ENCODE results near the gene PCLO.
A peak's percentile ranks its signal among the peaks of the same experiment; 100 is the strongest.

Gene PCLO

DNA sequence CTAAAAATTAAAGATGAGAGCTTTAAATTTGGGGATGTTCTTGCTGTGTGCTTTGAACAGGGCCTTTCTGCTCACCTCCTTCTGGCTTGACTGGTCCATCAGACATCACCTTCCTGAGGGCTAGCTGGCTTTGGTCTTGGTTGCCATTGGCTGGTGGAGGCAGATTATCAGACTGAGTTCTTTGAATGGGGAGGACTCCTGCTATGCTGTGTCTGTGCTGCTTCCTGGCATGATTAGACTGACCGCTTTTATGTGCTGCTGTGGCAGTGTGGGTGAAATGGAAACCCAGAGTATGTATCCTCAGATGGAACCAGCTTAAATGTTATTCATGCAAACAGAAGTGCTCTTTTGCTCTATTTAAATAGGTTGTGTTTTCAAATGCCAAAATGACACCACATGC is 341.6 kb downstream of the PCLO start:
- no peak for DNase-seq

DNA sequence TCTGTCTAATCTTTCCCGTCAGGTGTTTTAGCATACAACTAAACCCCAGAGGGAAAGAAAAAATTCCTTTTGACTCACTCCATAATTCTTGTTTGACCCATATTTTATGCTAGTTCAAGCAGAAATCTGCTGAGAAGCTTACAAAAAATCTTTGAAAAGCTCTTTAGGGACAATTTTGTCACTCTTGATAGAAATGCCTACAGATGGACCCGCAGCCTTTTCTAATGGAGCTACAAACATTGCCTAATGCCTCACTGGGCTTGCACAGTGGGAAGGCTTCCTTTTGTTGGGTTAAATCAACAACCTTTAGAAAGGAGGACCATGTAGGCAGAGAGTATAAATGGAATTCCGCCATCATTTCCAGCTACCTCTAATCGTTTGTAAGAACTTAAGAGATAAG is 344.5 kb downstream of the PCLO start:
- DNase-seq: peak in 1 of 3 experiments; percentile 24

DNA sequence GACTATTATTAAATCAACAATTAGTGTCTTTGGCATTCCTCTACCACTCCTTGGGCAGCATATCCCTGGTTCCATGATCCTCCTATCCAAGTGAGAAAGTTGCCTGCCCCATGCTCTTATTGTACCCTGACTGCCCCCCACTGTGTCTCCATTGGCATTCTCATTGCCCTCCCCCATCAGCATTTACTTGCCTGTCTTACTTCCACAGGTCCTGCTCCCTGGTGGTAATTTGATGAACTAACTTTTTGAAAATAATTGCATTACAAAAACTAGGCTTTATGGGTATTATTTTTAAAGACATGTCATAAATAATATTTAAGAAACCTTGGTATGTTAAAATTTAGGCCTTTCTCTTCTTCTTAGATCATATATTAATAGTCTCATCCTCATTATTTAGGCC is 346.4 kb downstream of the PCLO start:
- DNase-seq: no peak

DNA sequence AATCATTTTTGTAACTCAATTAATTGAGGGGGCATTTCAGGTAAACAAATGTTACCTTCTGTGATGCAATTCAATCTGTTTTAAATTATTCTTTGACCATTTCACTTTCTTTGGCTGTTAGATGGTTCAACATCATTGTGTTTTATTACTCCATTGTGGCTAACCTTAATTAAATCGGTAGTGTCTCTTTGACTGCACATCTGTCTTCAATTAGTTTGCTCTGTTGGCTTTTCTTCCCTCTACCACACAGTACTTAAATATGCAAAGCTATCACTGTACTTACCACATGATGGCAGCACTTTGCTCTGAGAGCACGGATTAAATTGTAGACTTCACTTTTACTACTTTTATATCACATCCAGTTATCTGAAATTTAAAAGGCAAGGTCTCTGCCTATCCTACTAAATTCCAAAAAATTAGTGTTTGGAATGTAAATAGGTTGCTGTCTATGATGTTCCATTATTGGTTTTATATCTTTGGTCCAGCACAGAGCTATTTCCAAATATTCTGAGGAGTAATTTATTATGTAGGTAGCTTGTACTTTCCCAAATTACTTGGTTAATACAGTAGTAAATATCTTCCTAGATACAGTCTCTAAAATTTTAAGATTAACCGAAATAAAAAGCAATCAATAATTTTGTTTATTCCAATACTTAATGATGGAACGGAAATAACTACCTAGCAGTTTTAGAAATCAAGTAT is 352.0 kb downstream of the PCLO start:
- DNase-seq: peak; percentile 45 to 84 (median 68)

DNA sequence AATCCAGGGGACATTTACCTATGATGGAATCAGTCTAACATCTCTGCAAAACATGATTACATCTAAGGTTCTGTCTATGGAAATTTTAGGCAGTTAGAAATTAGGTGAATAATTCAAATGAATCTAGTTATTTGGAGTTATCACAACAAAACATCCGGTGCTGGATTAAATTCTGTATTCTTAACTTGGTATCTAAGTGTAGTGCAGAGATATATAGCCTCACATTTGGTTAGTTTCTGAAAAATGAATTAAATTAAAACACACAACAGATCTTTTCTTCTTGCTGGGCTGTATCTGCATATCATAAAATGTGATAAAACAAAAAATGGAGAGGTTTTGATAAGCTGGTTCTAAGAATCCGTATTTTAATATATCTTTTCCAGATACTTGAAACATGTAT is 354.1 kb downstream of the PCLO start:
- no peak for DNase-seq

DNA sequence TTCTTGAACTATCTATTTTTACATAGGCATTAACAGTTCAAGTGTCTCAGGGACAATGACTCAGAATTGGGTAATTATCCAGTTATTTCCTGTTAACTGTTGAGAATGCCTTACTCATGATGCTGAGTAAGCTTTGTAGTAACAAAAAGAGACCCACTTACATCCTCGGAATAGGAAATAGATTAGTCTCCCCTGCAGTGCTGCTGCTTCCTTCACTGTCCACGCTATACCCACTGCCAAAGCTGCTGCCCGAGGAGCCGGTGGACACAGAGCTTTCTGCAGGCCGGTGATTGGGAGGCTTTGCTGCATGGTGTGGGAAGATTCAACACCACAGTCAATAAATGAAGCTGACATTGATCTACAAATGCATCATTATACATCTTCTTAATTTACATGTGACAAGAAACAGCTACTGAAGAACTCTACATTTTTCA is 357.1 kb downstream of the PCLO start:
- peak in 2 of 3 experiments; percentile 36 to 77 for DNase-seq

DNA sequence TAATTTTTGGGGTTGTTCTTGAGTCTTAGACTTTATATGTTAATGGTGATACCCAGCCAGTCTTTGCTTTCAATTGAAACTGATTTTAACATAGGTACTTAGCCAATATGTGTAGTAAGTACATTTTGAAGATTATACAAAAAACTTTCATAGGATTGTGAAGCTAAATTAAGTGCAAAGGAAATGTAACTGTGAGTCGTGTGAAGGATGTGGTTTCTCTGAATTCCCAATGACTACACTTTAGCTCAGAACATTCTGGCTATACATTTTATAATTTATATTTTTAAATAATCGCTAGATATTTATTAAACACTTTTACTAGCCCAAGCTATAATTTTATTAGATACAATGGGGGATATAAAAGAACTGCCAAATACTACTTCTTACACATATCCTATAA is 359.3 kb downstream of the PCLO start:
- DNase-seq: no peak

DNA sequence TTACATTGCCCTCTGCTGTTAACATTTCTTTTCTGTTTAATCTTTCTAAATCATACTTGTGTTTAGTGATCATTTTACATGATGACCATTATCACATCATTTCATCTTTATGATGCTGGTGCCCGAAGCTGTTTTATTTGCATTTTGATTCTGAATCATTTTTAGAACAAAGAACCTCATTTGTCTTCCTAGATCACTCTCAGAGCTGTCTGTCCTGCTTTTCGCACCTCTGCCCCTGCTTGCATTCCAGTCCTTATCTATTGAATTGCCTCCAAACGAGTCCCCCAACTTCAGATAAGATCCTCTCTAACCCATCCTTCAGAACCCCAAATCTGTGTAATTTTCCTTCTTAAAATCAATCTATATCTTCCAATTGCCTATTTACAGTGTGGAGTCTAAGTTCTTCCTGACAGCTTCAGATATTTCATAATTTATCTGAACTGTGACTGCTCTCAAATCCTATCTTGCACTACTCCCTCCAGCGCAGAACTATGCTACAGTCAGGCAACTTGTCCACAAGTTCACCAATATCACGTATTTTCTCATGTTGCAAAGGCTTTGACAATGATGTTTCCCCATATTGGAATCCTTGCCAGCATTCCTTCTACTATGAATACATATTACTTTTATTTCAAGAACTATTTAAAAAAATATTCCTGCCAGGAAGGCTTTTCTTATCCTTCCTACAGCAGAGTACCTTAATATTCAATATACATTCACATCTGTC is 372.6 kb downstream of the PCLO start:
- peak in 1 of 3 experiments; percentile 41 for DNase-seq

DNA sequence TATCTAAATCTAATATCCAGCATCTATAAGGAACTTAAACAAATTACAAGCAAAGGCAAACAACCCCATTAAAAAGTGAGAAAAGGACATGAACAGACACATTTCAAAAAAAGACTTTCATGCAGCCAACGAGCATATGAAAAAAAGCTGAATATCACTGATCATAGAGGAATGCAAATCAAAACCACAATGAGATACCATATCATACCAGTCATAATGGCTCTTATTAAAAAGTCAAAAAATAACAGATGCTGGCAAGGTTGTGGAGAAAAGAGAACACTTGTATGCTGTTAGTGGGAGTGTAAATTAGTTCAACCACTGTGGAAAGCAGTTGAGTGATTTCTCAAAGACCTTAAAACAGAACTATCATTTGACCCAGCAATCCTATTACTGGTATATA is 384.7 kb downstream of the PCLO start:
- DNase-seq: no peak

DNA sequence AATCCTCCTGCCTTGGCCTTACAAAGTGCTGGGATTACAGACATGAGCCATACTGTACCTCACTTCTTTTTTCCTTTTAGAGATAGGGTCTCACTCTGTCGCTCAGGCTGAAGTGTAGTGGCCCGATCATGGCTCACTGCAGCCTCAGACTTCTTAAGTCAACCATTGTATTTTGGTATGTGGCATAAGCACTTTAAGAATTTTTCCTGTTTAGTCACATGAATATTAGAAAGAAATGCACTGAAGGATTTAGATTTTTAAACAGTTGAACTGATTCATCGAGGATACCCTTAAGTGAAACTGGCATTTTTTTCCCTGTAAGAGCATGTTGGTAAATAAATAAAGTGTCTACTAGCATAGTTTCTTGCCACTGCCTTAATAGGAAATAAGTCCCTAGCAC is 399.8 kb downstream of the PCLO start:
- no peak for DNase-seq

DNA sequence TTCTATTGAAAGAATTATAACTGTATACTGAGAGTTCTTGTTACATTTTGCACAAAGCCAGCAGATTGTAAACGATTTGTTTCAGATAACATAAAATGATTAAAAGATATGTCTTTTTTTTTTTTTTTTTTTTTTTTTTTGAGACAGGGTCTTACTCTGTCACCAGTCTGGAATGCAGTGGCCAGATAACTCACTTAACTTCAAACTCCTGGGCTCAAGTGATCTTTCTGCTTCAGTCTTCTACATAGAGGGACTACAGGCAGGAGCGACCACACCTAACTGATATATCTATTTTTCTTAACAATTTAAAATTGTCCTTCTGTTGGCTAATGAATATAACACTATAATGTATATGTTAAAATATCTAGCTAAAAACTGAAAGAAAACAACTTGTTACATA is 401.9 kb downstream of the PCLO start:
- no peak for DNase-seq

DNA sequence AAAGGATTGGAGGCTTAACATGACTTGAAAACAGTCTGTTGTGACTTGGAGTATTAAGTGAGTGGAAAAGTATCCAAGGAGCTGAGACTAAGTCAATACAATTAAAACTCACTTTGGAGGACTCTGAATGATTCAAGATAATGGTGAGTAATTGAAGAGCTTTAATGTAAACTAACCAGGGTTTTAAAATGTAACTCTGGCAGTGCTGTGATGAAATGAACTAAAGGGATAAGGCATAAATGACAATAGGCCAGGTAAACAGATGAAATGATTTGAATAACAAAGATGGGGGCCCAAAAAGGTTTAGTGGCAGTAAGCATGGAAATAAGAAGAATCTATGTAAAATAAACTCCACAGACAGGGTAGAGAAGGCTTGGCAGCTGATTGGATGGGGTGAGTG is 402.6 kb downstream of the PCLO start:
- peak in 1 of 3 experiments; percentile 29 for DNase-seq

DNA sequence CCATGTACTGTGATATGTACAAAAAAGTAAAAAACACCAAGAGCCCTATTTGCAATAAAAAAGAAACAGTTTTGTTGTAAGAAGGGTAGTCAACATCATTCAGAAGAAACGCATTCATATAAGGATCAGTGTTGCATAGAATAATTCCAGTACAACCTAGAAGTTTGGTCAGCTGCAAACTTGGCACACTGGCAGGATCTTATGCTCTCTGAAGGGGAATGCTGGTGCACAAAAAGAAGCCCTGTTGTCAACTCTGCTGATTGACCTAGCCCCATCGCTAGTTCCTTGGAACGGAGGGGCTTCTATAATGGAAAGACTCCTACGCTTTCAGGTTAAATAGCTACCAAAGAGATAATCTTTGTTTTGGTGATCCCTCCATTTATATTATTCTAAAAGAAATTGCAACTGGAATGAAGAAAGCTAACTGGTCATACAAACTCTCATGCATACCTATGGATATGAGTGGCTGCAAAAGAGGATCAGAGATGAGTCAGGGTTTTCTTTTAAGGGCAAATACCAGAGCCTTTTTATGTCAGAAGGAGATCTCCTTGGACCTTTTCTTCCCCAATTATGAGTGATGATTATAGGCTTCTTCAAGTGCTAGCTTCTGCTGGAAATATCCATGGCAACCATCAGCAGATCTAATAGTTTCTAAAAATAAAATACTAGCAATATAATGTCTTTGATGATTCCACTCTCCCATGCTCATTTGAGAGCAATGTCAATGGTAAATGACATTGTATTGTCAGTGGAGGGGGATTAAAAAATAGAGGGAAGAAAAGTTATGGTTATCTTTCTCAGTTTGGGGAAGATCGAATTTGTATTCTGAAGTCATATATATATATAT is 406.8 kb downstream of the PCLO start:
- peak in 1 of 3 experiments; percentile 19 for DNase-seq

DNA sequence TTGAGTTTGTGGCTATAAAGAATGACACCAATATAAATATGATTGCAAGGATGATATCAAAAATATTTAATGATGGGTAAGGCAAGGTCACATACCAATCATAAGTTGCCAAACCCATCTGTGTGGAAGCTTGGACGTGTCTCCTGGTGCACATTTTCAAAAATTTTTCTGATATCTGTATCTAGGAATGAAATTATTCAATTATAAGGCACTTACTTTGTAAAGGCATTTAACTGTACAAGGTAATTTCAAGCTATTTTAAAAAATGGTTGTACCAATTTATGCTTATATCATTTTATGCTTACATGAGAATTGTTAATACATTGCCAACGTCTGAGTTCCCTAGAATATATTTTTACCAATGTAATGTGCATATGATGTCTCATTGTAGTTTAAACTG is 412.7 kb downstream of the PCLO start:
- DNase-seq: no peak

DNA sequence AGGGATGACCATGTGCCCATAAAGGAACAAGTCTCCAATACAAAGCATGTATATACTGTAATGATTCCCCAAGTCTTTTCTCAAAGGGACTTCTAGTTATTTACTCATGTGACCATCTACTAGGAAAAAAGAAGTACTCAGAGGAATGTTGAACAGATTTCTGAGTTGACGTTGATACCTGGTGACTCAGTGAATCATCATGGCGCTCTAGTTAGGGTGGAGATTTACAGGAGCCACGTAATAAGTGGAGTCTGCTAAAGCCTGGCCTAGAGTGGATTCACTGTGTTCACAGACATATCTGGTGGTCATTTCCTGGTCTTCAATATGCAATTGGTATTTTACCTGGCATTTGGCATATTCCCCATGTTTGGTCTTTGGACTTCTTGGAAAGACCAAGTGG is 416.9 kb downstream of the PCLO start:
- no peak for DNase-seq

DNA sequence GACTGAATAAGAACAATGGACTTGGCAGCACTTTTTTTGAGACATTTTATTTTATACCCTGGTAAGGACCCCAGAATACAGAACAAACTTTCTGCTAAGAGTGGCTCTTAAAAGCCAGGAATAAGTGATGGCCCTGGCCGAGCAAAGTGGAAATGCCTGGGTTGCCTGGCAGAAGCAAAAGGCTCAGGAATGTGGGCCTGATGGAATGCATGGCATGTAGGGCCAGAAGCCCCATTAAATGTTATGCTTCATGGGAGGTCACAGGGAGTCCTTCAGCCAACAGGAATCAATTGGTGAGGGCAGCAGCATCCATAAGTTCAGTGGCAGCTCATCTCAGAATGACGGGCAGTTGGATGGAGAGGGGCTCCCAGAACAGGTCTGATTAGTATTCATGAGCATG is 417.6 kb downstream of the PCLO start:
- DNase-seq: no peak

DNA sequence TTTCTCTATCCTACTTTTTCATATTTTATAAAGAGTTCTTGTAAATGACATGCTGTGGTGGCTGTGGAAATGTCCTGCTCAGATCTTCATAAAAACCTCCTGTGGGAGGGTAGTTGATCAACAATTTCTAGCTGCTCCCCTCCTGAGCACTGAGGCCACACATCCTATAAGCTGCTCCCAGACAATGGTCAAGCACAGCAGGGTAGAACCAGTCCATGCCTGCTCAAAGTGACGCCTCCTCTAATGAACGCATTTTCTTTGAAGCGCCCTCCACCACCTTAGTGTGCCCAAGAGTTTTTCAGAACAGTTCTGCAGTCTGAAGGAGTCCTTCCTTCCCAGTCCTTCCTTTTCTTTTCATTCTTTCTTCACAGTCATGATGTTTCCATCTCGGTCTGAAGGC is 420.5 kb downstream of the PCLO start:
- DNase-seq: peak in 1 of 3 experiments; percentile 23

DNA sequence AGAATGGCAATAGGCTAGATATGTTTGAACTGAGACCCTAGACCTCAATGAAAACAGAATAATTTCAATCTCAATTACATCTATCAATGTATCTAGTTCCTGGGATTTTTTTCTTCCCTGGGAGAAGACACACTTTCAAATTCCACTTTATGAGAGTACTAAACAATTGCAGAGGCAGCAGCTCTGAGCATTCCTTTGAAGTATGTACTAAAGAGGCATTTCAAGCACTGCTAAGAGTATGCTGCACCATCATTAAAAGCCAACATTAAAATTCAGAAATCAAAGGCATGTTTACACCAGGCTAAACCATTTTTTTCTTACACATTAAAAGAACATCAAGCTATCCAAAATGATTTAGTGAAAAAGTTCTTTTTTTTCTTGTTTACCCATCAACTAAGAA is 421.2 kb downstream of the PCLO start:
- peak in 1 of 3 experiments; percentile 49 for DNase-seq

DNA sequence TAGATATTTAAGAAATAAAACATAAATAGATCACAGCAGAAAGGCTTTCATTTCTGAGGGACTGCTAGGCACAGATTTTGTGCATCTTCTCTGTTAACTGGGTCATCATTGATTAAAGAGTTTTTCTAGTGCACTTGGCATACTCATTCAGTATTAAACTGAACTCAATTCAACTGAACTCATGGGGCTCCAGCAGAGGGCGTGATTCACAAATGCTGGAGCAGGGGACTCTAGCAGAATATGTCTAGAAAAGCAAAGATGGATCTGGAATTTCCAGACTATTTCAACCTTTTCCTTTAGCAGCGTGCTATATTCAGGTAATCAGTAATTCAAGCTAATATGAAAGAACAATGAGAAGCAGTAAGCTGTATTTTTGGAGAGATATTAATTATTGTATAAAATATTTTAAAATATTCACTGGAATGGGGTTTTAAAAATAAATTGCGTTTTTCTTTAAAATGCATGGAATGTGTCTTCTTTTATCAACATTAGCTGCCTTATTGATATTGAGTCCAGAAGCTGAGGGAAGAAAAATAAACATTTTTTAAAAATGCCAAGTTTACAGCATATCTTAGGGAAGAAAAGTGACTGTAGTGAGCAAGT is 422.3 kb downstream of the PCLO start:
- peak; percentile 59 to 88 (median 78) for DNase-seq

DNA sequence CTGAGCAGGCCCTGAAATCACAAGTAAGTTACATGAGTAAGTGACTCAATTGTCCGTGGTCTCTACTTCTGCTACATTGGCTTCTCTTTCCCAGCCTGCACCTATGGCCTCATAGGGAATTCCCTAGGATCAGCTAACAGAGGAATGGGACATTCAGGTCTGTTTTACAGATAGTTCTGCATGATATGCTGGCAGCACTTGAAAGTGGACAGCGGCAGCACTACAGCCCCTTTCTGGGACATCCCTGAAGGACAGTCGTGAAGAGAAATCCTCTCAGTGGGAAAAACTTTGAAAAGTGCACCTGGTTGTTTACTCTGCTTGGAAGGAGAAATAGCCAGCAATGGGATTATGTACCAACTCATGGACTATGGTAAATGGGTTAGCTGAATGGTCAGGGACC is 426.1 kb downstream of the PCLO start:
- no peak for DNase-seq

DNA sequence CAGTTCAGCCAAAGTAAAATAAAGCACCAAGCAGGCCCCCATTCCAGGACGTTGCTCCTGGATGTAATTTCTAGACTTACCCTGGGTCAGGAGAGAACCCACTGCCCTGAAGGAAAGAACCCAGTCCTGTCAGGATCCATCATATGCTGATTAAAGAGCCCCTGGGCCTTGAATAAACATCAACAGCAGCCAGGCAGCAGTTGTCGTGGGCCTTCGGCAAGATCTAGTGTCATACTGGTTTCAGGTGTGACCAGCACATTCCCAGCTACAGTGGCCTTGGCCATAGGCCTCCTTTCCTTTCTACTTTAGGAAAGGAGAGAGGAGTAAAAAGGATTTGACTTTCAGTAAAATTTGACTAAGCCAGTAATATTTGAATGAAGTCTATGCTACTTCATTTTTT is 430.0 kb downstream of the PCLO start:
- DNase-seq: no peak

DNA sequence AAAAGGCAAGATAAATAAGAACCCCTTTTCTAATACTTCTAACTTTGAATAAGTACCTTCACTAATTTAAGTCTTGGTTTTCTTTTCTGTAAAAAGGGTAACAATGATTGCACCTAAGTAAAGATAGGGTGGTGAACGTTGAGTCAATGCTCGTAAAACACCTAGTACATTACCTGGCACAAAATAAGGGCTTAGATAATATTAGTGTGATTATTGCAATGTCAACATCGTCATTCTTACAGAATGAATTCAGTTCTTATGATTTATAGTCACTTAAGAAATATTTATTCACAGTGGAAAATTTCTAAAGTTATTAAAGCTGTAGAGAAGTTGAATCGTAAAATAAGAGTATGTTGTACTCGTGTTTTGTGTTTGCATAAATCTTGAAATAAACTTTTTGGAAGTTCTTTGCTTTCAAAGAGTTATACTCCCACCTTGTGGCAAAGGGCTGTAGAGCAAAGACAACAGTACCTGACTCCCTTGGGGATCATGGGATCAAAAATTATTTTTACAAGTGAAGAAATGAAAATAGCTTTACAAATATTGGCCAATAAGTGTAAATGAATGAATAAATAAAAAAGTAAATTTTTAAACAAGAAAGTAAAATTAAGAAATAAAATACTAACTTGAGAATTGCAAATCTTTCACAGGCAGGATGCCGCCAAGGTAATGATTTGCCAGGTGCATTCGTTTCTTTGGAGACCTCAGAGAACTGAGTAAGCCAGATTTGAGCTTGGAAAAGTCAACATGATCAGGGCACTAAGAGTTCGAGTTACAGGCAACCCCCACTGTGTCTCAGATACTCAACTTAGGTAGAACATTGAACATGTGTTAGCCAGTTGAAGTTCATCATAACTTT is 433.3 kb downstream of the PCLO start:
- peak; percentile 48 to 91 (median 55) for DNase-seq

Data from NCI-H1417 (cell line).